GM23248 (cell line): ENCODE measurements around the gene AK2. TPM values are rescaled to one million over a fixed set of nuclear protein-coding genes. Genes with fewer than 3 reads are reported as not detected.
A peak's percentile ranks its signal among the peaks of the same experiment; 100 is the strongest.

Experiments
- DNase-seq: peaks from one replicate; pipeline ENCODE4 v3.0.0-alpha.2; 2015
- H2AFZ ChIP-seq: fragments of 200-600 bp; sonication (generic); 2 replicates; pipeline ENCODE4 v1.6.1; 2016; ENCODE audit warnings: antibody characterized with exemption
- H3F3A ChIP-seq: fragments of 200-600 bp; sonication (generic); 2 replicates; pipeline ENCODE4 v1.6.1; 2016; ENCODE audit warnings: mild to moderate bottlenecking, antibody characterized with exemption, mixed run types; ENCODE audit not compliant: insufficient read depth
- H3K27ac ChIP-seq: fragments of 200-600 bp; sonication (generic); 2 replicates; pipeline ENCODE4 v1.5.1; 2016; ENCODE audit warnings: mild to moderate bottlenecking
- H3K27me3 ChIP-seq: fragments of 200-600 bp; sonication (generic); replicated peaks from 2 replicates; pipeline ENCODE4 v1.6.1; 2016; ENCODE audit warnings: mild to moderate bottlenecking; ENCODE audit not compliant: insufficient read depth
- H3K36me3 ChIP-seq: fragments of 200-600 bp; sonication (generic); 2 replicates; pipeline ENCODE4 v1.6.1; 2016; ENCODE audit warnings: low read depth, mild to moderate bottlenecking
- H3K4me1 ChIP-seq: fragments of 200-600 bp; sonication (generic); 2 replicates; pipeline ENCODE4 v1.6.1; 2016; ENCODE audit warnings: mild to moderate bottlenecking; ENCODE audit not compliant: insufficient read depth
- H3K4me2 ChIP-seq: fragments of 200-600 bp; sonication (generic); one replicate; pipeline ENCODE4 v1.6.1; 2016; ENCODE audit warnings: mild to moderate bottlenecking; ENCODE audit not compliant: unreplicated experiment
- H3K4me3 ChIP-seq: fragments of 200-600 bp; sonication (generic); 2 replicates; pipeline ENCODE4 v1.5.1; 2016; ENCODE audit warnings: mild to moderate bottlenecking
- H3K79me2 ChIP-seq: fragments of 200-600 bp; sonication (generic); 2 replicates; pipeline ENCODE4 v1.6.1; 2016; ENCODE audit warnings: mild to moderate bottlenecking; ENCODE audit not compliant: insufficient read depth
- H3K9ac ChIP-seq: fragments of 200-600 bp; sonication (generic); 2 replicates; pipeline ENCODE4 v1.6.1; 2016; ENCODE audit warnings: mild to moderate bottlenecking
- H3K9me2 ChIP-seq: fragments of 200-600 bp; sonication (generic); 2 replicates; pipeline ENCODE4 v1.6.1; 2016; ENCODE audit warnings: mixed run types, mild to moderate bottlenecking, moderate library complexity; ENCODE audit not compliant: insufficient read depth
- H3K9me3 ChIP-seq: fragments of 200-600 bp; sonication (generic); one replicate; pipeline ENCODE4 v1.6.1; 2017; ENCODE audit warnings: low read depth
- H4K20me1 ChIP-seq: fragments of 200-600 bp; sonication (generic); 2 replicates; pipeline ENCODE4 v1.6.0; 2016; ENCODE audit not compliant: insufficient read depth
- EZH2 ChIP-seq: fragments of 200-600 bp; sonication (generic); IDR thresholded peaks from 2 replicates; pipeline ENCODE4 v1.6.1; 2018; ENCODE audit warnings: antibody characterized with exemption, mild to moderate bottlenecking; ENCODE audit not compliant: insufficient read depth, poor library complexity, severe bottlenecking
- EZH2phosphoT487 ChIP-seq: fragments of 200-600 bp; sonication (generic); IDR thresholded peaks from 2 replicates; pipeline ENCODE4 v1.6.1; 2018; ENCODE audit warnings: antibody characterized with exemption, moderate library complexity, mild to moderate bottlenecking, low read depth; ENCODE audit not compliant: insufficient read depth
- WGBS, 2 experiments: methylation state at CpG; one replicate each; pipeline ENCODE4 v1.1.6; 2015 to 2017; ENCODE audit warnings: low lambda C conversion rate in 2 of 2, low coverage in 1 of 2; ENCODE audit errors: missing lambda C conversion rate in 2 of 2; 5-methylcytosine and 5-hydroxymethylcytosine counted together
- in situ Hi-C: fragments of 300-500 bp; cut with MboI; formaldehyde crosslinking; loops from 2 replicates; pipeline ENCODE4 v1.15.0; 2020
- polyA plus RNA-seq: library from polyadenylated mRNA; unstranded; fragments of >200 nt; fragmentation: Nextera tagmentation; extraction: Ambion mirVana; gene quantifications from 2 replicates; pipeline ENCODE4 v1.2.1, GENCODE V29; 2016
- total RNA-seq: library from RNA; depleted of rRNA; stranded (reverse); fragments of >200 nt; shearing (Covaris generic); gene quantifications from 2 replicates; pipeline ENCODE4 v1.2.3, GENCODE V29; 2014

AK2 gene
- total and polyA plus RNA-seq, 2 experiments from 2014 or later, result 134 to 179 TPM

DNA sequence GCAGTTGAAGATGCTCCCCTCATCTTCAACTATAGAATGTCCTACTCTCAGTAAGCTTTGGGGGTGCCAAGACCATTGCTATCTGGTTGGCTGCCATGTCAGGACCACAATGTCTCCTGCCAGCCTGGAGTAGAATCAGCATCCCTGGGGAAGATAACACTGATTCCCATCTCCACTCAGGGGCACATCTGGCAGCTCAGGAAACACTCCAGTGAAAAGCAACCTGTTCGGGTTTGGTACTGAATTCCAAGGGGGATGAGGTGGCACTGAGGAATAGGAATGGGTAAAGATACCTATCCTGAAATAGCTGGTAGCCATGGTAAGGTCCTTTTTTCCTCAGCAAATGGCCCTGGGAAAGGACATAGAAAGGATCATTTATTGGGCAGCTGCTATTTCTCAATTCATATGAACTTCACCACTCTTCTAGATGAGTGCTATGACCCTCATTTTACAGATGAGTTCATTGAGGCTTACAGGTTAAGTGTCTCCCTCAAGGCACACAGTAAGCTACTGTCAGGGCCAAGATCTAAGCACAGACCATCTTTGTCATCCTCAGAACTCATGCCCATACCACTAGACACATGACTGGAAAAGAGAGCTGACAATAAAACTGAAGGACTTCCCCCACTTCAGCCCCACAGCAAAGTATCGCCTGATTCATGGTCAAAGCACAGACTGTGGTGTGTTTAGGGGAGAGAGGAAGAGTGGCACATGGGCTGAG lies 31.4 kb downstream of the AK2 start:
- Histone ChIP-seq H3K9ac (no peak overlapping the region), H3K9me3 (no peaks in the 10 kb centered on the region), H3K27ac (no peak overlapping the region), H2AFZ (no peak overlapping the region), H3K4me3 (no peak overlapping the region), H3K79me2 (no peaks in the 10 kb centered on the region), H3F3A (peaks cover 25% of the 10 kb centered on the region), H3K4me1 (peaks cover 26% of the 10 kb centered on the region), H3K36me3 (no peaks in the 10 kb centered on the region; the same call in 1 of the 2 replicates), H3K27me3 (no peaks in the 10 kb centered on the region), H3K9me2 (no peaks in the 10 kb centered on the region), H3K4me2 (no peak overlapping the region), H4K20me1 (no peaks in the 10 kb centered on the region)
- in situ Hi-C loops, result loop anchor here (5.0 kb wide), 1 partner anchor 68 kb away; no protein-coding TSS in a partner anchor
- no peak for DNase-seq
- WGBS, 2 experiments, result 93 to 97% methylated on average over 2 of the region's 2 CpGs
- TF ChIP-seq EZH2phosphoT487 (no peak), EZH2 (no peak)

DNA sequence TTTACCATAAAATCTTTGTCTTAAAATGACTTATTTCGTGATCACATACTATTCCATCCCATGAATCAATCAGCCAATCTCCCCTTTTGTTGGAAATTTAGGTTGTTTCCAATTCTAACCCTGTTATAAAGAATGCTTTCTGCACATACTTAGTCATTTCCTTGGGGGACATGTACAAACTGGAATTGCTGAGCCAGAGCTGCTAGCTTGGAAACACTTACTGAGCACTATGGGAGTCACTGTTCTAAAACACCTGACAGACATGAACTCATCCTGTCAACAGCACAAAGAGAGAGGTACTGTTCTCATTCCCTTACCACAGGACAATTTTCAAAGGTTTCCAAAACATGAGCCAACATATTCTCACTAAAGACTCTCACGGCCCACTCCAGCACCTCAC lies 32.1 kb downstream of the AK2 start:
- no peak overlapping the region for H3K4me3 ChIP-seq
- H3K9me3 ChIP-seq, result no peaks in the 10 kb centered on the region
- H3F3A ChIP-seq, result peaks cover 23% of the 10 kb centered on the region
- no peaks in the 10 kb centered on the region; the same call in 1 of the 2 replicates for H3K36me3 ChIP-seq
- no peaks in the 10 kb centered on the region for H4K20me1 ChIP-seq
- no peaks in the 10 kb centered on the region for H3K79me2 ChIP-seq
- no peaks in the 10 kb centered on the region for H3K27me3 ChIP-seq
- no peak overlapping the region for H3K9ac ChIP-seq
- no peak overlapping the region for H2AFZ ChIP-seq
- H3K9me2 ChIP-seq, result no peaks in the 10 kb centered on the region
- no peak for TF ChIP-seq EZH2phosphoT487
- no peak for TF ChIP-seq EZH2
- peak; percentile 73 for DNase-seq
- 72 to 78% methylated on average over 2 of the region's 2 CpGs for WGBS, 2 experiments
- no peak overlapping the region for H3K4me2 ChIP-seq
- peaks cover 26% of the 10 kb centered on the region for H3K4me1 ChIP-seq
- H3K27ac ChIP-seq, result no peak overlapping the region
- in situ Hi-C loops, result loop anchor here (5.0 kb wide), 1 partner anchor 67 kb away; no protein-coding TSS in a partner anchor

DNA sequence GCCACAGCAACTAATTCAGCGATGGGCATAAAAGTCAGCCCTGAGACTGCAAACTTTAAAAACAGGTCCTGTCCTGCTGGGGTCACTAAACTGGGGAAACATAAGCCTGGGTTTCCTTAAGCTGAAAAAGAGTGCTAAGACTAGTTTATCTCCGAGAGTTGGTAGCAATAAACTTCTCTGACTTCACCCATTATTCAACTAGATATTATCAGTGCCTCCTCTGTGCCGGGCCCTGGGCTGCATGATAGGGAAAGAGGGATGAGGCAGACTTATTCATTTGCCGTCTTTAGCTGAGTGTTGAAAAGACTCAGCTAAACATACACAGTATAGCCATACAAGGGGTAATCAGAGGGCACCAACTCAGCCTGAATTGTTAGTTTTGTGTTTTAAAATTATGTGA lies 33.0 kb downstream of the AK2 start:
- Histone ChIP-seq H4K20me1 (no peaks in the 10 kb centered on the region), H3K79me2 (no peaks in the 10 kb centered on the region), H3K27ac (no peak overlapping the region), H3K9me3 (no peaks in the 10 kb centered on the region), H2AFZ (no peak overlapping the region), H3K4me3 (no peak overlapping the region), H3K4me1 (peaks cover 26% of the 10 kb centered on the region), H3K36me3 (no peaks in the 10 kb centered on the region; the same call in 1 of the 2 replicates), H3K9ac (no peak overlapping the region), H3F3A (peaks cover 22% of the 10 kb centered on the region), H3K27me3 (no peaks in the 10 kb centered on the region), H3K9me2 (no peaks in the 10 kb centered on the region), H3K4me2 (no peak overlapping the region)
- TF ChIP-seq EZH2 (no peak), EZH2phosphoT487 (no peak)
- DNase-seq, result no peak
- 66 to 69% methylated on average over 4 of the region's 4 CpGs for WGBS, 2 experiments
- in situ Hi-C loops, result no loop called here

DNA sequence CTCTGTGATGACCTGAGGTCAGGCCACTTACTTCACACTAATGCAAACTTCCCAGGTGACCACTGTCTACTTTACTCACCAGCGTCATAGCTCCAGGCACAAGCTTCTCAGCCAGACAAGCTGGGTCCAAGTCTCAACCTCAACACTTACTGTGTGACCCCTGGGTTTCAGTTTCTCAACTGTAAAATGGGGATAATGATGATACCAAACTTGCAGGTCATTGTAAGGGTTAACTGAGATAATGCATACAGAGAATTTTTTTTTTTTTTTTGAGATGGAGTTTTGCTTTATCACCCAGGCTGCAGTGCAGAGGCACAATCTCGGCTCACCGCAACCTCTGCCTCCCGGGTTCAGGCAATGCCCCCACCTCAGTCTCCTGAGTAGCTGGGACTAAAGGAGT lies 34.7 kb downstream of the AK2 start:
- Histone ChIP-seq H3K4me3 (no peak overlapping the region), H3K9ac (no peak overlapping the region), H3K27me3 (no peaks in the 10 kb centered on the region), H3K79me2 (no peaks in the 10 kb centered on the region), H2AFZ (no peak overlapping the region), H3K9me2 (no peaks in the 10 kb centered on the region), H3K4me2 (no peak overlapping the region), H3K9me3 (no peaks in the 10 kb centered on the region), H4K20me1 (no peaks in the 10 kb centered on the region), H3F3A (peaks cover 25% of the 10 kb centered on the region), H3K4me1 (peaks cover 35% of the 10 kb centered on the region), H3K27ac (no peak overlapping the region), H3K36me3 (no peaks in the 10 kb centered on the region)
- WGBS, 2 experiments, result 86 to 96% methylated on average over 4 of the region's 4 CpGs
- TF ChIP-seq EZH2, result no peak
- TF ChIP-seq EZH2phosphoT487, result no peak
- no peak for DNase-seq
- in situ Hi-C loops, result no loop called here
